ENCODE data around the gene CCDC17.

The CCDC17 gene

DNA sequence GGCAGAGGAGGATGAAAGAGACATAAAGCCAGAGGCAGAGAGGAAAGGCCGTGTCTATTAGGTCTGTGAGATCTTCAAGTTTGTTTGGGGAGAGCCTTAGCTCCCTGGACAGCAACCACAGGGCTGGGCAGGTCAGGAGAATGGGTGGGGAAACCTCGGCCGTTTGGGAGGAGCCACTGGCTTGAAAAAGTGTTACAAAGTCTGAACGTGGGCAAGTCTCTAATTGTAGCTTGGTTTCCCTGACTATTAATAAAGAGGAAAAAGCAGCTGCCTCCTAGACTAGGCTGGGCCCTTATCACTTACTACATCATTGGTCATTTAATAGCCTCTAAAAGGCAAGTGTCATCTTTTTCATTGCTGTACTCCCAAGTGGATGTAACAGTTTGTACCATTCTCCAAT, at the start of gene CCDC17:
Gene CCDC17 (minus strand): TSS at position 83 of the 400 bp plus-strand sequence. CDS start 145 bp downstream, outside the sequence.
- H3K9me3 ChIP-seq (ENCODE audit: control insufficient read depth, insufficient read depth, low read length), result no peaks in the 10 kb centered on the region
- peaks cover 8% of the 10 kb centered on the region; the same call in 1 of the 2 replicates for H3K36me3 ChIP-seq (ENCODE audit: insufficient read depth, low read length)
- H3K4me1 ChIP-seq (ENCODE audit: insufficient read depth, low read length), result no peaks in the 10 kb centered on the region
- H3K9ac ChIP-seq (ENCODE audit: low read depth, low read length), result no peak within 1 kb of the TSS

DNA sequence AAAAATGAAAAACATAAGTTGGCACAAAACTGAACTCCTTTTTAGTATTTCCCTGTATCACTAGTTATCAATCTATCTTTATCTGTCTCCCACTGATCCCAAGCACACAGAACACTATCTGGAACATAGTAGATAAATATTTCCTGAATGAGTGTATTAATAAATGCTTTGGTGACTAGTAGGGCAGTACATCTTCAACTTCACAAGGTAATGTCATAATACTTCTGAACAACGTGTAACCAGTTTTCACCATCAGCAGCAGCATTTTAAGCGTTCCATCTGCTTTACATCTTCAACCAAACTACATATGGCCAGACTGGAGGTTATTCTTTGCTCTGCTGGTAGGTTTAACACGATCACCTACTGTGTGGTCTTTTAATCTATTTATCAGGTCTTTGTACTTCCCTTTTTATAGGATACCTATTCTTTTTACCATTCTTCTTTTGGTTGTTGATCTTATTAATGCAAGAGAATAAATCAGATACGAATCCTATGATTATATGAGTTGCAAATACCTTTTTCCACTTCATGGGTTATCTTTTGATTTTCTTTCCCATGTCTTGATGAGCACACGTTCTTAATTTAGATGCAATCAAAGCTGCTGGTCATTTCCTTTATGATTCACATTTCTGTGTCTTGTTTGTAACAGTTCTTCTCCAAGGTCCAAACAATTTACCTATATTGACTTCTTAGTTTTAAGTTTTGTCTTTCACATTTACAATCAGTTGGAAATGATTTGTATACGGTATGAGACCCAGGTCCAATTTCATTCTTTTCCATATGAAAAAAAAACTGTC, 46.2 kb upstream of the CCDC17 start:
- H3K9me3 ChIP-seq (ENCODE audit: control insufficient read depth, insufficient read depth, low read length), result no peaks in the 10 kb centered on the region
- no peaks in the 10 kb centered on the region for H3K4me1 ChIP-seq (ENCODE audit: insufficient read depth, low read length)
- H3K9ac ChIP-seq (ENCODE audit: low read depth, low read length), result no peak overlapping the region
- no peaks in the 10 kb centered on the region for H3K36me3 ChIP-seq (ENCODE audit: insufficient read depth, low read length)

DNA sequence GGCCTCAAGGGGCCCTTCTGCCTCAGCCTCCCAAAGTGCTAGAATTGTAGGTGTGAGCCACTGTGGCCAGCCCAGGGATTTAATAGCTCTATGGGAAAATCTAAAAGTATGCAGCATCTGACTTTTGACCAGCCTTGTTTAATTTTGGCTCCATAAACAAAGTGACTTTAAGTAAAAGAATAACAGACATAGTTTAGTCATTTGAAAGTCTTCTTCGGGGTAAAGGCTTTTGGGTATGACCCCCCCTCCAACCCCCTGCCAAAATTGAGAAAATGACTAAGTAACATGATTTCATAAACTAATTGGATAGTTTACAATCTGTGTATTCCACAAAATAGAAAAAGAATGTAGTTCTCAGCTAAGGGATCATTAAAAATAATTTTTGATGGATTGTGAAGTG, 45.5 kb upstream of the CCDC17 start:
- Histone ChIP-seq H3K9ac (ENCODE audit: low read depth, low read length) (no peak overlapping the region), H3K4me1 (ENCODE audit: insufficient read depth, low read length) (no peaks in the 10 kb centered on the region), H3K9me3 (ENCODE audit: control insufficient read depth, insufficient read depth, low read length) (no peaks in the 10 kb centered on the region), H3K36me3 (ENCODE audit: insufficient read depth, low read length) (no peaks in the 10 kb centered on the region)

DNA sequence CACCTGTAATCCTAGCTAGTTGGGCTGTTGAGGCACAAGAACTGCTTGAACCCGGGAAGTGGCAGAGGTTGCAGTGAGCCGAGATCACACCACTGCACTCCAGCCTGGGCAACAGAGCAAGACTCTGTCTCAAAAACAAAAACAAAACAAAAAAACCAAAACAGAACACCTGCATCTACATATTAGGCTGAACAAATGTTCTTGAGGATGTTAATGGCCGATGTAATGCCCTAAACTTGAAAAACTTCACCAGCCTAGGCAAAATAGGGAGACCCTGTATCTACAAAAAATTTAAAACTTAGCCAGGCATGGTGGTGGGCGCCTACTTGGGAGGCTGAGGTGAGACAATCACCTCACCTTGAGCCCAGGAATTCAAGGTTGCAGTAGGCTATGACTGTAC, 44.7 kb upstream of the CCDC17 start:
- H3K9me3 ChIP-seq (ENCODE audit: control insufficient read depth, insufficient read depth, low read length), result no peaks in the 10 kb centered on the region
- no peaks in the 10 kb centered on the region for H3K36me3 ChIP-seq (ENCODE audit: insufficient read depth, low read length)
- no peak overlapping the region for H3K9ac ChIP-seq (ENCODE audit: low read depth, low read length)
- H3K4me1 ChIP-seq (ENCODE audit: insufficient read depth, low read length), result no peaks in the 10 kb centered on the region

DNA sequence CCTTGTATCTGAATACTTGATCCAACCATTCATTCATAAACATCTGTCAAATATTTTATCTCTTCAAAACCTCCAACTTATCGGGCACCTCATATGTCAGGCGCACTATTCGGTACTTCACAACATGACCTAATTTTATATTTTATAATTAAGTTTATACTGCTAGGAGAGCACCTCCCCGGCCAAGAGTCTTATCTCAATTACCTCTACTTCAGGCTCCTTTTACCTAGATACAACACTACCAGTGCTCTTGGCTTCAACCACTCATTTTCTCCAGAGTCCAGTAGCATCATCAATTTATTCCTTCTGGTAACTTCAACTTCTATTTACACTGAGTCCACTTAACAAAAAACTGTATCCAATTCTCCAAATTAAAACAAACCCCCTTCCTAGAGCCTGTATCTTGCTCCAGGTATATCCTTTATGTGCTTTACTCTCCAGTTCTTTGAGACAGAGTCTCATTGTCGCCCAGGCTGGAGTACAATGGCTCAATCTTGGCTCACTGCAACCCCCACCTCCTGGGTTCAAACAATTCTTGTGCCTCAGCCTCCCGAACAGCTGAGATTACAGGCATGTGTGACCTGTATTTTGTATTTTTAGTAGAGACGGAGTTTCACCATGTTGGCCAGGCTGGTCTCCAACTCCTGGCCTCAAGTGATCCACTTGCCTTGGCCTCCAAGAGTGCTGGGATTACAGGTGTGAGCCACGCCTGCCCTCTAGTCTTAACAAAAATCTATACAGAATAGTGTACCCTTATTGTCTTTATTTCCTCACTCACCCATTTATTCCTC, 43.7 kb upstream of the CCDC17 start:
- Histone ChIP-seq H3K9ac (ENCODE audit: low read depth, low read length) (no peak overlapping the region), H3K36me3 (ENCODE audit: insufficient read depth, low read length) (no peaks in the 10 kb centered on the region), H3K4me1 (ENCODE audit: insufficient read depth, low read length) (no peaks in the 10 kb centered on the region), H3K9me3 (ENCODE audit: control insufficient read depth, insufficient read depth, low read length) (no peaks in the 10 kb centered on the region)

- H3K4me1 ChIP-seq (ENCODE audit: insufficient read depth, low read length), result no peaks in the 10 kb centered on the region
These were observed 43.0 kb upstream of the CCDC17 start for GRCh38 chr1:45666836-45667235.

DNA sequence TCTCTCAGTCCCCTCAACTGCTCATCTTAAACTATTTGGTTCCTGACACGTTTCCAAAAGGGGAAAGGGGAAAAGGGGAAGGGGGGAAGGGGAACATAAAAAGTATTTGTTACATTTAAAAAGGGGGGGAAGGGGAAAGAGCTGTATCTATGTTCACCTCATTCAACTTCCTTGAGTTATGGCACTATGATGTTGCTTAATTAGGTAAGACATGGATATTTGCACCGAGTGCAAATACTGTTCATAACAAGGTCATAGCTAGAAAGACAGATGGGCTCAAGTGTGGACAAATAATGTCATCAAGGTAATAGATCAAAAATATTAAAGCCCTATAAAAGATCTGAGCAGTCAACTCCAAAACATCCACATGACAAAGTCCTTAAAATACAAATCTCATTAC, 36.5 kb upstream of the CCDC17 start:
- Histone ChIP-seq H3K9me3 (ENCODE audit: control insufficient read depth, insufficient read depth, low read length) (no peaks in the 10 kb centered on the region), H3K9ac (ENCODE audit: low read depth, low read length) (no peak overlapping the region), H3K36me3 (ENCODE audit: insufficient read depth, low read length) (peaks cover 27% of the 10 kb centered on the region), H3K4me1 (ENCODE audit: insufficient read depth, low read length) (no peaks in the 10 kb centered on the region)

More at GRCh38 chr1:45666836-45667235, 43.0 kb upstream of the CCDC17 start:
- Histone ChIP-seq H3K9ac (ENCODE audit: low read depth, low read length) (no peak overlapping the region), H3K9me3 (ENCODE audit: control insufficient read depth, insufficient read depth, low read length) (no peaks in the 10 kb centered on the region), H3K36me3 (ENCODE audit: insufficient read depth, low read length) (no peaks in the 10 kb centered on the region)

- Histone ChIP-seq H3K36me3 (ENCODE audit: insufficient read depth, low read length) (peaks cover 33% of the 10 kb centered on the region), H3K9me3 (ENCODE audit: control insufficient read depth, insufficient read depth, low read length) (no peaks in the 10 kb centered on the region), H3K9ac (ENCODE audit: low read depth, low read length) (no peak overlapping the region), H3K4me1 (ENCODE audit: insufficient read depth, low read length) (no peaks in the 10 kb centered on the region)
These were observed 35.4 kb upstream of the CCDC17 start for GRCh38 chr1:45659222-45659621.

- peaks cover 33% of the 10 kb centered on the region for H3K36me3 ChIP-seq (ENCODE audit: insufficient read depth, low read length)
- H3K4me1 ChIP-seq (ENCODE audit: insufficient read depth, low read length), result no peaks in the 10 kb centered on the region
These were observed 34.3 kb upstream of the CCDC17 start for GRCh38 chr1:45658171-45658570.

GRCh38 chr1:45656573-45657226, 32.8 kb upstream of the CCDC17 start:
- Histone ChIP-seq H3K9ac (ENCODE audit: low read depth, low read length) (no peak overlapping the region), H3K36me3 (ENCODE audit: insufficient read depth, low read length) (peaks cover 33% of the 10 kb centered on the region), H3K4me1 (ENCODE audit: insufficient read depth, low read length) (no peaks in the 10 kb centered on the region), H3K9me3 (ENCODE audit: control insufficient read depth, insufficient read depth, low read length) (no peaks in the 10 kb centered on the region)

More at GRCh38 chr1:45658171-45658570, 34.3 kb upstream of the CCDC17 start:
- Histone ChIP-seq H3K9ac (ENCODE audit: low read depth, low read length) (no peak overlapping the region), H3K9me3 (ENCODE audit: control insufficient read depth, insufficient read depth, low read length) (no peaks in the 10 kb centered on the region)

GRCh38 chr1:45654540-45655280, 30.9 kb upstream of the CCDC17 start:
- Histone ChIP-seq H3K9ac (ENCODE audit: low read depth, low read length) (no peak overlapping the region), H3K36me3 (ENCODE audit: insufficient read depth, low read length) (peaks cover 38% of the 10 kb centered on the region), H3K4me1 (ENCODE audit: insufficient read depth, low read length) (no peaks in the 10 kb centered on the region), H3K9me3 (ENCODE audit: control insufficient read depth, insufficient read depth, low read length) (no peaks in the 10 kb centered on the region)

DNA sequence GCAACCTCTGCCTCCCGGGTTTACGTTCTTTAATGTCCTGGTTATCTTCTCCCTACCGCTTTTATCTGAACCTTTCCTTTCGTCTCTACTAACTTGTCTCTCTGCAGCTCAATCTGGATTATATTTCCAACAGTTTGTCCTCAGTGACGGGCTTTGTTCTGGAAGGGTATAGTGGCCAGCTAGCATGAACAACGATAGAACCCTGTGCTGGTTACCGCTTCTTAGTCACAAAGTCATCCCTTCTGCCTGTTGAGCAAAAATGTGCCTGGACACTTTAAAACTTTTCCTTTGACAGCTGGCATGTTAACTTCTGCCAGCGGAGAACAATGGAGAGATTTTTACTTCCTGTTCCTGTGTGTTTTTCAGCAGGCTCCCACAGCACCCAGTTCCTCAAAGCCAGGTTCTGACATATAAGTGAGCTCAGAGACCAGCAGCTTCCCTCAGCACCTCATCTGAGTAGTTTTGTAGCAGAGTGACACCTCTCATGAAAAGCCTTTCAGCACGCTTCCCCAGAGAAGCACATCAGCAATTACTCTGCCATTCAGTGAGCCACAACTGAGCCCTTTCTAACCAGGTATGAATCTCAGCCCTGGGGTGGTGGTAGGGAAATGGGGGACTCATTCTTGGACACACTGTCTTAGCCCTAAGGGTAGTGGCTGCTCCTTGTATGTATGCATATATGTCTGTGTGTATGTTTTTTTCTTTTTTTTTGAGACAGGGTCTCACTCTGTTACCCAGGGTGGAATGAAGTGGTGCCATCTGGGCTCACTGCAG, 23.6 kb upstream of the CCDC17 start:
- H3K9ac ChIP-seq (ENCODE audit: low read depth, low read length), result no peak overlapping the region
- no peaks in the 10 kb centered on the region for H3K4me1 ChIP-seq (ENCODE audit: insufficient read depth, low read length)
- H3K9me3 ChIP-seq (ENCODE audit: control insufficient read depth, insufficient read depth, low read length), result no peaks in the 10 kb centered on the region
- H3K36me3 ChIP-seq (ENCODE audit: insufficient read depth, low read length), result peaks cover 9% of the 10 kb centered on the region

GRCh38 chr1:45644661-45645060, 20.8 kb upstream of the CCDC17 start:
- no peaks in the 10 kb centered on the region for H3K9me3 ChIP-seq (ENCODE audit: control insufficient read depth, insufficient read depth, low read length)
- H3K36me3 ChIP-seq (ENCODE audit: insufficient read depth, low read length), result peaks cover 12% of the 10 kb centered on the region
- no peak overlapping the region for H3K9ac ChIP-seq (ENCODE audit: low read depth, low read length)
- no peaks in the 10 kb centered on the region for H3K4me1 ChIP-seq (ENCODE audit: insufficient read depth, low read length)
